GM19025 (cell line): ENCODE results near the gene LEPR.
"Not testable (repeated sequence)": the region's sequence is repeated elsewhere in the genome, so short reads cannot be mapped to it uniquely, and the experiment has no call there.

Source experiments
- ATAC-seq: cut with Tn5 transposase; IDR thresholded peaks from one replicate; pipeline ENCODE4 v1.9.1; 2021; ENCODE audit warnings: mild to moderate bottlenecking, low read depth, moderate library complexity; ENCODE audit not compliant: unreplicated experiment

Gene LEPR

GRCh38 chr1:65434255-65434654, 13.8 kb downstream of the LEPR start:
- ATAC-seq: no peak

- no peak for ATAC-seq
Observed at GRCh38 chr1:65434760-65435159, 14.3 kb downstream of the LEPR start.

- no peak for ATAC-seq
Observed at GRCh38 chr1:65435987-65436386, 15.5 kb downstream of the LEPR start.

- no peak for ATAC-seq
Observed at GRCh38 chr1:65437616-65438015, 17.1 kb downstream of the LEPR start.

GRCh38 chr1:65440322-65440900, 19.9 kb downstream of the LEPR start:
- no peak for ATAC-seq

GRCh38 chr1:65440915-65441314, 20.4 kb downstream of the LEPR start:
- no peak for ATAC-seq

- ATAC-seq: no peak
Observed at GRCh38 chr1:65441464-65441863, 21.0 kb downstream of the LEPR start.

GRCh38 chr1:65442442-65442841, 22.0 kb downstream of the LEPR start:
- no peak for ATAC-seq

GRCh38 chr1:65443647-65444046, 23.2 kb downstream of the LEPR start:
- ATAC-seq: no peak

GRCh38 chr1:65444128-65444640, 23.7 kb downstream of the LEPR start:
- no peak for ATAC-seq

- no peak for ATAC-seq
Observed at GRCh38 chr1:65445837-65446236, 25.4 kb downstream of the LEPR start.

- ATAC-seq: no peak
Observed at GRCh38 chr1:65449214-65449823, 28.9 kb downstream of the LEPR start.

GRCh38 chr1:65455678-65456077, 35.2 kb downstream of the LEPR start:
- ATAC-seq: not testable (repeated sequence)

GRCh38 chr1:65456481-65456880, 36.0 kb downstream of the LEPR start:
- no peak for ATAC-seq

- no peak for ATAC-seq
Observed at GRCh38 chr1:65457868-65458267, 37.4 kb downstream of the LEPR start.

GRCh38 chr1:65458730-65459396, 38.4 kb downstream of the LEPR start:
- no peak for ATAC-seq

GRCh38 chr1:65459397-65459768, 38.9 kb downstream of the LEPR start:
- ATAC-seq: no peak

- not testable (repeated sequence) for ATAC-seq
Observed at GRCh38 chr1:65465837-65466236, 45.4 kb downstream of the LEPR start.

- ATAC-seq: no peak
Observed at GRCh38 chr1:65467536-65467935, 47.1 kb downstream of the LEPR start.

- ATAC-seq: no peak
Observed at GRCh38 chr1:65469126-65469888, 48.8 kb downstream of the LEPR start.

GRCh38 chr1:65469889-65470340, 49.4 kb downstream of the LEPR start:
- no peak for ATAC-seq
